K562 (cell line): ENCODE measurements around the gene COX6B1. TPM values are rescaled to one million over a fixed set of nuclear protein-coding genes. Genes with fewer than 3 reads are reported as not detected.

Experiments used
- ATAC-seq: fragments of 200-7000 bp; cut with Tn5 transposase; 3 replicates; pipeline ENCODE4 v1.9.1; 2020; ENCODE audit warnings: moderate library complexity
- BruUV-seq: library from RNA; stranded (reverse); fragments of 400-500 nt; replicated peaks from 2 replicates; lab custom pipeline; 2021; lab: Mats Ljungman, UMichigan
- CTCF ChIA-PET: fragments of 300-600 bp; formaldehyde crosslinking; extraction: SDS; loops from one replicate; lab custom pipeline; 2021; ENCODE audit warnings: low intra/inter-chr PET ratio; lab: Yijun Ruan, JAX
- POLR2A ChIA-PET: fragments of 300-600, 350-650 bp; sonication (Branson Sonifier 250); formaldehyde crosslinking; extraction: SDS; loops from one replicate; lab custom pipeline; 2021; ENCODE audit warnings: antibody characterized with exemption, inconsistent platforms; lab: Yijun Ruan, JAX
- DNase-seq, 4 experiments: peaks; one replicate each; pipeline versions ENCODE4 v3.0.0 to v3.0.0-alpha.2; 2011 to 2018; ENCODE audit warnings: low spot score in 3 of 4, mixed read lengths in 3 of 4; ENCODE audit errors: extremely low read depth in 1 of 4
- FAIRE-seq: peaks from 2 replicates; lab custom pipeline; 2011; peaks lifted over from hg19 to GRCh38; lab: Jason Lieb, UNC
- H2AFZ ChIP-seq: 2 replicates; pipeline ENCODE4 v1.6.0; 2011; ENCODE audit warnings: low read depth, low read length, control low read depth, inconsistent platforms
- H3K27ac ChIP-seq: fragments of 200-600 bp; 3 replicates; pipeline ENCODE4 v1.8.0; 2011; ENCODE audit warnings: low read depth, mild to moderate bottlenecking, control low read depth, inconsistent platforms, low read length, moderate library complexity, mixed read lengths; ENCODE audit errors: extremely low read depth
- H3K27me3 ChIP-seq, 2 experiments: fragments of 300-600 bp in 1 of 2; 2 replicates in 1 of 2; 3 replicates in 1 of 2; pipeline versions ENCODE4 v1.6.0 to v1.8.0; 2011; ENCODE audit warnings: inconsistent platforms in 2 of 2, low read length in 2 of 2, mild to moderate bottlenecking in 1 of 2, mixed read lengths in 1 of 2, moderate library complexity in 1 of 2; ENCODE audit not compliant: control insufficient read depth in 2 of 2, insufficient read depth in 2 of 2
- H3K36me3 ChIP-seq: fragments of 300-600 bp; 3 replicates; pipeline ENCODE4 v1.8.0; 2011; ENCODE audit warnings: mild to moderate bottlenecking, low read length, inconsistent platforms; ENCODE audit not compliant: control insufficient read depth, insufficient read depth
- H3K4me1 ChIP-seq, 2 experiments: fragments of 200-600 bp in 1 of 2; replicated peaks in 1 of 2; 2 replicates in 1 of 2; 3 replicates in 1 of 2; pipeline versions ENCODE4 v1.5.1 to v1.8.0; 2011; ENCODE audit warnings: inconsistent platforms in 2 of 2, low read length in 2 of 2, mild to moderate bottlenecking in 1 of 2, mixed read lengths in 1 of 2, moderate library complexity in 1 of 2; ENCODE audit not compliant: control insufficient read depth in 2 of 2, insufficient read depth in 2 of 2
- H3K4me2 ChIP-seq: 2 replicates; pipeline ENCODE4 v1.6.1; 2011; ENCODE audit warnings: low read length, control low read depth, inconsistent platforms, mixed read lengths; ENCODE audit not compliant: insufficient read depth
- H3K4me3 ChIP-seq: fragments of 200-600 bp; sonication (generic), shearing (Covaris generic); 2 replicates; pipeline ENCODE4 v1.5.1; 2016; ENCODE audit warnings: control low read depth, inconsistent platforms
- H3K79me2 ChIP-seq: fragments of 200-600 bp; 3 replicates; pipeline ENCODE4 v1.8.0; 2011; ENCODE audit warnings: low read length, inconsistent platforms; ENCODE audit not compliant: control insufficient read depth, insufficient read depth
- H3K9ac ChIP-seq, 2 experiments: 2 replicates each; pipeline versions ENCODE4 v1.6.0 to v1.6.1; 2011; ENCODE audit warnings: low read depth in 2 of 2, low read length in 2 of 2, control low read depth in 1 of 2, inconsistent platforms in 1 of 2, mild to moderate bottlenecking in 1 of 2, mixed read lengths in 1 of 2; ENCODE audit not compliant: insufficient read depth in 1 of 2
- H3K9me1 ChIP-seq: one replicate; pipeline ENCODE4 v1.6.0; 2011; ENCODE audit warnings: inconsistent platforms, mild to moderate bottlenecking, low read length, moderate library complexity; ENCODE audit not compliant: control insufficient read depth, insufficient read depth
- H3K9me3 ChIP-seq: replicated peaks from 2 replicates; pipeline ENCODE4 v1.5.1; 2011; ENCODE audit warnings: low read depth, low read length, inconsistent platforms; ENCODE audit not compliant: control insufficient read depth, insufficient read depth
- H4K20me1 ChIP-seq: replicated peaks from 2 replicates; pipeline ENCODE4 v1.6.1; 2011; ENCODE audit warnings: low read length, inconsistent platforms, mixed read lengths; ENCODE audit not compliant: control insufficient read depth, insufficient read depth
- BDP1 ChIP-seq: IDR thresholded peaks from 3 replicates; pipeline ENCODE4 v1.6.1; 2011; ENCODE audit not compliant: insufficient read length, insufficient read depth
- CCNT2 ChIP-seq: IDR thresholded peaks from 2 replicates; pipeline ENCODE4 v1.6.1; 2011; ENCODE audit warnings: borderline replicate concordance, low read depth, mild to moderate bottlenecking, moderate library complexity, mixed read lengths, low read length; ENCODE audit not compliant: insufficient read length; ENCODE audit errors: extremely low read depth
- CEBPG ChIP-seq, 3 experiments: fragments of 200-800 bp in 1 of 3; sonication (Bioruptor generic) in 1 of 3; sonication (generic) in 1 of 3; formaldehyde crosslinking in 1 of 3; IDR thresholded peaks in 2 of 3; conservative IDR thresholded peaks in 1 of 3; 2 replicates each; pipeline versions ENCODE4 v1.6.1 to v1.8.0; 2016 to 2022; ENCODE audit warnings: missing compliant biosample characterization in 2 of 3, missing genetic modification characterization in 2 of 3, mild to moderate bottlenecking in 1 of 3, missing genetic modification reagents in 1 of 3
- DACH1 ChIP-seq: fragments of 450-650 bp; IDR thresholded peaks from 2 replicates; pipeline ENCODE4 v1.6.1; 2018; ENCODE audit not compliant: partially characterized antibody
- GABPA ChIP-seq: fragments of 200-800 bp; sonication (Bioruptor generic); conservative IDR thresholded peaks from 2 replicates; pipeline ENCODE4 v1.6.1; 2016; ENCODE audit warnings: low read depth, missing genetic modification characterization, missing compliant biosample characterization
- MEF2A ChIP-seq: IDR thresholded peaks from 2 replicates; pipeline ENCODE4 v1.6.1; 2011; ENCODE audit warnings: low read depth, mild to moderate bottlenecking, low read length, moderate library complexity; ENCODE audit not compliant: control insufficient read depth
- PKNOX1 ChIP-seq: fragments of 450-650 bp; IDR thresholded peaks from 2 replicates; pipeline ENCODE4 v1.6.1; 2016
- POLR3A ChIP-seq: IDR thresholded peaks from 2 replicates; pipeline ENCODE4 v1.6.1; 2011; ENCODE audit warnings: borderline replicate concordance, mild to moderate bottlenecking, moderate library complexity; ENCODE audit not compliant: insufficient read length, insufficient read depth; ENCODE audit errors: extremely low read depth
- RCOR1 ChIP-seq, 2 experiments: IDR thresholded peaks; 2 replicates each; pipeline ENCODE4 v1.6.1; 2012; ENCODE audit warnings: low read depth in 2 of 2, low read length in 2 of 2, borderline replicate concordance in 1 of 2, improper control_type of control experiment in 1 of 2
- TAF7 ChIP-seq: fragments of 450-650 bp; IDR thresholded peaks from 2 replicates; pipeline ENCODE4 v1.6.1; 2016; ENCODE audit warnings: missing genetic modification characterization, missing compliant biosample characterization
- TEAD2 ChIP-seq: fragments of 450-650 bp; IDR thresholded peaks from 2 replicates; pipeline ENCODE4 v1.6.1; 2016; ENCODE audit warnings: missing genetic modification characterization, control low read depth, missing compliant biosample characterization
- THRAP3 ChIP-seq: fragments of 450-650 bp; IDR thresholded peaks from 2 replicates; pipeline ENCODE4 v1.6.1; 2016; ENCODE audit warnings: mild to moderate bottlenecking, inconsistent platforms, borderline replicate concordance
- ZNF140 ChIP-seq: fragments of 250-450 bp; sonication (Bioruptor Pico); IDR thresholded peaks from 2 replicates; pipeline ENCODE4 v1.8.0; 2021; ENCODE audit warnings: moderate library complexity, mild to moderate bottlenecking, inconsistent platforms
- ZNF232 ChIP-seq: sonication (generic); formaldehyde crosslinking; IDR thresholded peaks from 2 replicates; pipeline ENCODE4 v1.8.0; 2022; ENCODE audit warnings: mild to moderate bottlenecking, missing genetic modification reagents
- ZNF280B ChIP-seq: fragments of 250-450 bp; sonication (Bioruptor Pico); IDR thresholded peaks from 2 replicates; pipeline ENCODE4 v1.5.1; 2021; ENCODE audit warnings: mild to moderate bottlenecking
- WGBS: fragments of 100-300 bp; shearing (Covaris generic); methylation state at CpG from one replicate; pipeline ENCODE4 v1.1.6; 2016; ENCODE audit warnings: low coverage, mixed read lengths; ENCODE audit not compliant: insufficient coverage; ENCODE audit errors: missing lambda C conversion rate; 5-methylcytosine and 5-hydroxymethylcytosine counted together
- in situ Hi-C: fragments of 300-500 bp; cut with MboI; formaldehyde crosslinking; loops from 4 replicates; pipeline ENCODE4 v1.15.0; 2018; ENCODE audit warnings: inconsistent platforms, mixed read lengths
- intact Hi-C: fragments of 100-400 bp; cut with micrococcal nuclease; formaldehyde crosslinking; loops from 2 replicates; pipeline ENCODE4 v1.14.2; 2022
- polyA plus RNA-seq, 8 experiments: library from polyadenylated mRNA; depleted of rRNA in 4 of 8; stranded (reverse) in 5 of 8; unstranded in 3 of 8; fragments of >200 nt; fragmentation: Nextera tagmentation in 2 of 8; fragmentation: Illumina TruSeq in 1 of 8; extraction: Ambion mirVana in 2 of 8; extraction: Trizol in 1 of 8; gene quantifications; 2 replicates each; pipeline versions ENCODE4 v1.2.1 to v1.2.3, GENCODE V29; 2011 to 2014; ENCODE audit warnings: inconsistent platforms in 1 of 8, missing spikeins in 1 of 8
- total RNA-seq, 7 experiments: library from RNA; depleted of rRNA in 6 of 7; stranded (reverse); fragments of >200 nt in 6 of 7; fragmentation: Illumina TruSeq in 2 of 7; extraction: Trizol in 2 of 7; gene quantifications; 2 replicates each; pipeline versions ENCODE4 v1.2.1 to v1.2.3, GENCODE V29; 2011 to 2021; ENCODE audit warnings: low replicate concordance in 1 of 7

The COX6B1 gene
- total and polyA plus RNA-seq, 9 of the 15 experiments (the other 6 are each of a cell fraction or from before 2014, with no cell fraction given), result 777 to 2,393 (median 1,219) TPM

GRCh38 chr19:35623327-35624010 lies 24.7 kb upstream of the COX6B1 start:
- Histone ChIP-seq H3K9ac (0 out of 4 replicates have a peak overlapping the region, but pooled peaks of 1 of the 2 experiments have one; percentile 48), H3K4me3 (no peak overlapping the region), H3K27ac (no peak overlapping the region), H4K20me1 (no peaks in the 10 kb centered on the region), H3K36me3 (peaks cover 18% of the 10 kb centered on the region; the same call in 2 of the 3 replicates), H3K4me1 (peaks cover 0 to 32% of the 10 kb centered on the region in 2 experiments; a peak in 2 of 5 replicates), H3K27me3 (no peaks in the 10 kb centered on the region), H3K79me2 (no peaks in the 10 kb centered on the region), H2AFZ (no peak overlapping the region), H3K9me3 (no peaks in the 10 kb centered on the region), H3K4me2 (no peak overlapping the region), H3K9me1 (no peaks in the 10 kb centered on the region)
- TSS peak; percentile 40 for BruUV-seq
- in situ Hi-C loops, result no loop called here
- no peak for TF ChIP-seq CCNT2
- no peak for TF ChIP-seq TEAD2 (tag)
- no peak for TF ChIP-seq PKNOX1
- no peak for TF ChIP-seq DACH1
- TF ChIP-seq ZNF232 (CRISPR knock-in tag), result no peak
- no peak for TF ChIP-seq GABPA (tag)
- no peak for TF ChIP-seq BDP1
- no peak for TF ChIP-seq ZNF280B (CRISPR knock-in tag)
- no peak for TF ChIP-seq RCOR1 (IDR thresholded peaks at IDR 0.05; ENCODE audit: borderline replicate concordance in 1 of 2, low read depth in 2 of 2, low read length in 2 of 2)
- no peak for TF ChIP-seq MEF2A
- no peak for TF ChIP-seq ZNF140 (CRISPR knock-in tag)
- TF ChIP-seq CEBPG (CRISPR knock-in tag; IDR thresholded peaks at IDR 0.05), result no peak
- no peak for TF ChIP-seq CEBPG (tag; conservative IDR thresholded peaks at IDR 0.05 in 1 of 2, IDR thresholded peaks at IDR 0.05 in 1 of 2)
- TF ChIP-seq THRAP3, result no peak
- no peak for TF ChIP-seq TAF7 (tag)
- no peak for TF ChIP-seq POLR3A
- POLR2A ChIA-PET, result interaction anchor here (0.8 to 1.9 kb wide), 5 partner anchors 9 to 75 kb away, joined by 3 to 5 read pairs (median 4); partner anchors contain the start of gene HAUS5
- FAIRE-seq (peak; percentile 42), ATAC-seq (no peak; the same call in 2 of the 3 replicates), DNase-seq (no peak)
- 80% methylated on average over 6 of the region's 6 CpGs for WGBS
- intact Hi-C loops, result no loop called here
- CTCF ChIA-PET, result no interaction called here
